ENCODE results near the gene RPL22.

GRCh38 chr1:6141592-6141991 lies 57.8 kb downstream of the RPL22 start:
- no peak for TF ChIP-seq POLR2A (IDR thresholded peaks at IDR 0.05; ENCODE audit: low read length)
- TF ChIP-seq GATA1 (IDR thresholded peaks at IDR 0.05; ENCODE audit: low read depth, low read length): no peak
